ENCODE results near the gene MAFB.

DNA sequence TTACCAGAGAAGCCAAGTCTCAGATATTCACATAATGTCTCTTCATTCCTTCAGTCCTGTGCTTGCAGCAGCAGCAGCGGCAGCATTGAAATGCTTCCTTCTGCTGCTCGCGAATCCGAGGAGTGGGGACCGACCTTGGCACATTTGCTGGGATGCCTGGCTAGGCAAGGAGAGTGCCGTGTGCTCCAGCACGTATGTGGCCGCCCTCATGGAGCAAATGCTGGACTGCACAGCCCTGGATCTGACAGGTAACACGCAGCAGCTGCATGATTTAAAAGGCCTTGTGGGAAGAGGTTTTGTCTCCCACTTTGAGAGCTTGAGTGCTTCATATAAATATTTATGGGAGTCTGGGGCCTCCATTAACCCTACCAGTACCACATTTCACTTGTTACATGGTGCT is 9.9 kb downstream of the MAFB start:
- no peak for TF ChIP-seq CTCF (IDR thresholded peaks at IDR 0.05)
- TF ChIP-seq POLR2A (IDR thresholded peaks at IDR 0.05), result no peak
- TF ChIP-seq EP300 (IDR thresholded peaks at IDR 0.05), result no peak
